NCI-H345 (cell line): ENCODE measurements around the gene ITGB3BP.

Experiments
- DNase-seq: peaks from one replicate; lab custom pipeline; 2025; lab: John Stamatoyannopoulos, UW

Gene ITGB3BP

GRCh38 chr1:63418101-63418500 is 104.9 kb downstream of the ITGB3BP start:
- DNase-seq, result no peak

GRCh38 chr1:63414691-63415365 is 108.2 kb downstream of the ITGB3BP start:
- DNase-seq, result no peak

GRCh38 chr1:63413394-63413793 is 109.6 kb downstream of the ITGB3BP start:
- DNase-seq, result no peak

- no peak for DNase-seq
Observed at GRCh38 chr1:63411066-63411465, 112.0 kb downstream of the ITGB3BP start.

DNA sequence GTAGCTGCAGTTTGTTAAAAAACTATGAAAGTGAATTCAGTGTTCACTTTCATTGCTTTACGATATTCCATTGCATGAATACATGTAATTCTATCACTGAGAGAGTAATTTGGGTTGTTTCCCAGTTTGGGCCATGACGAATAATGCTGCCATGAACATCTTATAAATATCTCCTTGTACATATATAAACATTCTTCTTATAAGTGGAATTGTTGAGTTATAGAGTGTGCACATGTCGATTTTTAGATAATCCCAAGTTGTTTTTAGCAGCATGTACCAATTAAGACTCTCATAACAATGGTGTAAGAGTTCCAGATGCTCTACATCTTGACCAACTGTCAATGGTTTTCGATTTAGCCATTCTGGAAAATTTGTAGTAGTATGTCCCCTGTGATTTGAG is 114.7 kb downstream of the ITGB3BP start:
- no peak for DNase-seq

- no peak for DNase-seq
Observed at GRCh38 chr1:63407002-63407401, 116.0 kb downstream of the ITGB3BP start.

DNA sequence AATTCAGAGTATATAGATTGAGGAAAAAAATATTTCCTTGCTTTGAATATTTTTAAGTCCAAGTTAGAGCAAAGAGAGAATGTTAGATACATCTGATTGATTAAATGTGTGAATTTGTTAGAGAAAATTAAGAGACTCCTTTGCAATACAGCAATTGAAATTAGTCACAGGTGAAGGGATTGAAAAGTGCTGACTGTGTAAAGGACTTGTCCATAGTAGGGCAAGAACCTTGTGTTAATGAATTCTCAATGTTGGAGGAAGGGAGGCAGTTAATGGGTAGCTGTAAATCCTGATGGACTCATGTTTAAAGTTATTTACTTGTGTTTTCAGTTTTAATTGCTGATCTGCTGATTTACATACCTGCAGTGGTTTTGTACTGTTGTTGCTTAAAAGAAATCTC is 117.0 kb downstream of the ITGB3BP start:
- DNase-seq, result no peak

GRCh38 chr1:63405021-63405420 is 118.0 kb downstream of the ITGB3BP start:
- no peak for DNase-seq

DNA sequence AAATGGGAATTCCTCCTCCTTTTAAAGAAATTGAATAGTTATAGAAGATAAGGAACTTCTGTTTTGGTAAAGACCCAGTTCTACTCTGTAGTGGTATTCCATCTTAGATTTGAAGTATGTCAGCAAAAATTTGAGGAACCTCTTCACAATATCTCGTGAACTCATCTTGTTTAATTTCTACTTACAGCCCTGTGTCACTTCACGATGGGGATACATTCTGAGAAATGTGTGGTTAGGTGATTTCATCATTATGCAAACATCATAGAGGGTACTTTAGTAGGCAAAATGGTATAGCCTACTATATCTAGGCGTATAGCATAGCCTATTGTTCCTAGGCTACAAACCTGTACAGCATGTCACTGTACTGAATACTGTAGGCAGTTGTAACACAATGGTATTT is 119.6 kb downstream of the ITGB3BP start:
- DNase-seq, result no peak

- DNase-seq, result no peak
Observed at GRCh38 chr1:63401945-63402344, 121.1 kb downstream of the ITGB3BP start.
